Esophagus mucosa (tissue), 1 donor: ENCODE measurements around the gene RAB11B. TPM values are rescaled to one million over a fixed set of nuclear protein-coding genes. Genes with fewer than 3 reads are reported as not detected.
"Not testable (repeated sequence)": the region's sequence is repeated elsewhere in the genome, so short reads cannot be mapped to it uniquely, and the experiment has no call there.

Experiments
- ATAC-seq: fragments of 200-7000 bp; cut with Tn5 transposase; one replicate; pipeline ENCODE4 v1.9.1; 2020
- total RNA-seq: library from RNA; stranded (reverse); gene quantifications from one replicate; pipeline ENCODE4 v1.2.4, GENCODE V29; 2023
- donor health status: DM: yes; HTN: yes; CAD: no.

The RAB11B gene
- total RNA-seq, 1 donor from 2014 or later: 52.4 TPM

GRCh38 chr19:8429826-8430225 lies 39.7 kb downstream of the RAB11B start:
- ATAC-seq: no peak

GRCh38 chr19:8430650-8431049 lies 40.5 kb downstream of the RAB11B start:
- no peak for ATAC-seq

GRCh38 chr19:8438236-8438635 lies 48.1 kb downstream of the RAB11B start:
- ATAC-seq: no peak

- peak; percentile 3 for ATAC-seq
These were observed 51.8 kb downstream of the RAB11B start for GRCh38 chr19:8441725-8442544.

- not testable (repeated sequence) for ATAC-seq
These were observed 54.0 kb downstream of the RAB11B start for GRCh38 chr19:8444140-8444676.

GRCh38 chr19:8444677-8445487 lies 54.7 kb downstream of the RAB11B start, which contains the start of gene HNRNPM:
HNRNPM (plus strand) TSS chr19:8444975; CDS start chr19:8444999, 24 bp downstream.
- peak; percentile 96 for ATAC-seq

- peak; percentile 54 for ATAC-seq
These were observed 55.4 kb downstream of the RAB11B start for GRCh38 chr19:8445488-8446001.

- no peak for ATAC-seq
These were observed 56.0 kb downstream of the RAB11B start for GRCh38 chr19:8446061-8446709.

- ATAC-seq: peak; percentile 81
These were observed 59.7 kb downstream of the RAB11B start for GRCh38 chr19:8449830-8450229.

- no peak for ATAC-seq
These were observed 61.2 kb downstream of the RAB11B start for GRCh38 chr19:8451377-8451776.

- peak; percentile 71 for ATAC-seq
These were observed 61.7 kb downstream of the RAB11B start for GRCh38 chr19:8451885-8452284.

GRCh38 chr19:8452446-8453123 lies 62.4 kb downstream of the RAB11B start:
- no peak for ATAC-seq

- ATAC-seq: no peak
These were observed 63.5 kb downstream of the RAB11B start for GRCh38 chr19:8453616-8454015.

Other genes with a start within 250 kb of the RAB11B start
- 0.16 TPM for gene FBN3, start 240.8 kb upstream of the RAB11B start, total RNA-seq
- 84.8 TPM for gene CERS4, start 181.0 kb upstream of the RAB11B start, total RNA-seq
- gene CD320, start 82.0 kb upstream of the RAB11B start, total RNA-seq: 12.0 TPM
- 52.2 TPM for gene NDUFA7, start 69.0 kb upstream of the RAB11B start, total RNA-seq
- 1,802 TPM for gene RPS28, start 68.9 kb upstream of the RAB11B start, total RNA-seq
- 1.6 TPM for gene KANK3, start 47.1 kb upstream of the RAB11B start, total RNA-seq
- gene ANGPTL4, start 26.2 kb upstream of the RAB11B start, total RNA-seq: 55.4 TPM
- gene MARCHF2, start 22.9 kb downstream of the RAB11B start, total RNA-seq: 21.4 TPM
- 107 TPM for gene HNRNPM, start 54.6 kb downstream of the RAB11B start, total RNA-seq
- 0.76 TPM for gene PRAM1, start 112.3 kb downstream of the RAB11B start, total RNA-seq
- gene ZNF414, start 123.8 kb downstream of the RAB11B start, total RNA-seq: 13.3 TPM
- 3.8 TPM for gene MYO1F, start 187.1 kb downstream of the RAB11B start, total RNA-seq
- 1.9 TPM for gene ADAMTS10, start 220.4 kb downstream of the RAB11B start, total RNA-seq
- gene NFILZ, start 240.3 kb downstream of the RAB11B start, total RNA-seq: not detected